DMS53 (cell line): ENCODE measurements around the gene GUCY1A1.
"Not testable (repeated sequence)": the region's sequence is repeated elsewhere in the genome, so short reads cannot be mapped to it uniquely, and the experiment has no call there.

ENCODE experiments used
- DNase-seq: peaks from one replicate; lab custom pipeline; 2025; lab: John Stamatoyannopoulos, UW

Gene GUCY1A1

DNA sequence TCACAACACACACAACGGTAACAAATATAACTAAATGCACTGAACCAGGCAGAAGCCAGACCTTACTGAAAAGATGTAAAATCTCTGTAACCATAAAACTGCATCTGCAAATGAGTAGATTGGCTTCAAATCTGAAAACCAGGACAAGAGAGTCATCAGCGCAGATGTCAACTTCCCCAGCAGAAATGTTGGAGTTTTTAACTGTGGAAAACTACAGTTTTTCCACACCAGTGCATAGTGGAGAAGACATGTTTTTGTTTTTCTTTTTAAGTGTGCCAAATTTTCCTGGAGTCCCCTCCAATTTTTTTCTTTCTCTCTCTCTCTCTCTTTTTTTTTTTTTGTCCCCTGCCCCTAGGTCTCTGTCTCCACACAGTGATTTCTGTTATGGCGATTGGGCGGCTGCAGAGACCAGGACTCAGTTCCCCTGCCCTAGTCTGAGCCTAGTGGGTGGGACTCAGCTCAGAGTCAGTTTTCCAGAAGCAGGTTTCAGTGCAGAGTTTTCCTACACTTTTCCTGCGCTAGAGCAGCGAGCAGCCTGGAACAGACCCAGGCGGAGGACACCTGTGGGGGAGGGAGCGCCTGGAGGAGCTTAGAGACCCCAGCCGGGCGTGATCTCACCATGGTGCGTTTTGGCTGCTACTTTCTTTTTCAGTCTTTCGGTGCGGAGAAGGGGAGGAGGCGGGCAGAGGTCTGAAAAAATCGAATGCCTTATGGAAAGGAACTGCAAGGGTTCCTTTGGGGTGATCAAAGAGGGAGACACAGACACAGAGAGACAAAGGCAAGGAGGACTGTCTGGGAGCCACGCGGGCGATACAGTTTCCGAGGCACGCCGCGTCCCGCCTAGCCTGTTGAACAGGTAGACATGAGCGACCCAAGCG, at the start of gene GUCY1A1:
GUCY1A1 (plus strand) TSS at position 505 of the 878 bp plus-strand sequence. CDS start 30,020 bp downstream, outside the sequence.
- DNase-seq = peak; percentile 61

- DNase-seq = no peak
Measured at GRCh38 chr4:155617296-155617695, 49.4 kb upstream of the GUCY1A1 start.

GRCh38 chr4:155618183-155618838, 48.3 kb upstream of the GUCY1A1 start:
- no peak for DNase-seq

DNA sequence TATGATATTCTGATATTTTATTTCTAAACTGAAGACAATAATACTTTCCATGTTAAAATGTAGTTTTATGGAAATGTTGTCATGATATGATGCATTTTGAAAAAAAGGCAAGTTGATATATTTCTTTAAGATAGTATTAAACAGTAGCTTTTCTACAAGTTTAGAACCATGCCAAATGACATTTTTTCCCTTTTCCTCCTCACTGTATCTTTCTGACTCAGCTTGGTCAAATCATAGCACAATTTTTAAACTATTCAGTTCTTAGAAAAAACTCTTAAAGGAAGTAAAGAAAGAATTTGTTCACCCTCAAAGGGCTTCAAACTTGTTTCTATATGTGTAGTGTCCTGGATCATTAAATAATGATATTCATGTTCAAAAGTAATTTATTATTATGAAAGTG, 46.0 kb upstream of the GUCY1A1 start:
- no peak for DNase-seq

DNA sequence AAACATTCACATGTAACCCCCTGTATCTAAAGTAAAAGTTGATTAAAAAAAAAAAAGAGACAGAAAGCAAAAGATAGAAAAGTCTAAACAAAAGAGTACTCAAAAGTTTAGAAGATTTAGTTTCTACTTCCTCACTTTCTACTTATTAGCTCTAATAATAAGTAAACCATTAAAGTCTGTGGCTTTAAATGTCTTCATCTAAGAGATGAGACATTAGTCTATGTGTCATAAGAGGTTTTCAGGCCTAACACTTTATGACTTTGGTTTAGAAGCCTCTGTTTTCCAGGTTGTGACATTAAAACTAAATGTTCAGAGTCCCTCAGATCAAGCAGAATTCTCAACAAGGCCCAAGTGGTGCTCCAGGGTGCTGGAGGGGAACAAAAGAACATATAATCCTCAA, 42.2 kb upstream of the GUCY1A1 start:
- DNase-seq = no peak

DNA sequence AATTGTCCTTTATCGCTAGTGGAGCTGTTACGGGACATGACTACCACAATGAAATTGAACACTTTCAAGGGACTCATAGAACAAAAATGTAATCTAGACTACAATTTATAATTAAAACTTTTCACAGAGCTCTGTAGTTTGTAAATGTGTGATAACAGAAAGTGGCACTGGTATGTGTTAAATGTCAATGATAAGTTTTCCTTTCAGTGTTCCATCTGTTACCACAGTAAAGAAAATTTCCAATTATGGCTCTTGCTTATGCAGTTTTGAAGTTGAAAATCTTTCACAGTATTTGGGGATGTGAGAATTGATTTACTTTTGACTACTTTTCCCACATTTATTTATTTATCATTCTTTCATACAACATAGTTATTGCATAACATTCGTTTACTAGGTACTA, 40.1 kb upstream of the GUCY1A1 start:
- no peak for DNase-seq

GRCh38 chr4:155629183-155629825, 37.3 kb upstream of the GUCY1A1 start:
- DNase-seq = no peak

GRCh38 chr4:155629956-155630355, 36.7 kb upstream of the GUCY1A1 start:
- DNase-seq = no peak

- DNase-seq = no peak
Measured at GRCh38 chr4:155632310-155632840, 34.3 kb upstream of the GUCY1A1 start.

DNA sequence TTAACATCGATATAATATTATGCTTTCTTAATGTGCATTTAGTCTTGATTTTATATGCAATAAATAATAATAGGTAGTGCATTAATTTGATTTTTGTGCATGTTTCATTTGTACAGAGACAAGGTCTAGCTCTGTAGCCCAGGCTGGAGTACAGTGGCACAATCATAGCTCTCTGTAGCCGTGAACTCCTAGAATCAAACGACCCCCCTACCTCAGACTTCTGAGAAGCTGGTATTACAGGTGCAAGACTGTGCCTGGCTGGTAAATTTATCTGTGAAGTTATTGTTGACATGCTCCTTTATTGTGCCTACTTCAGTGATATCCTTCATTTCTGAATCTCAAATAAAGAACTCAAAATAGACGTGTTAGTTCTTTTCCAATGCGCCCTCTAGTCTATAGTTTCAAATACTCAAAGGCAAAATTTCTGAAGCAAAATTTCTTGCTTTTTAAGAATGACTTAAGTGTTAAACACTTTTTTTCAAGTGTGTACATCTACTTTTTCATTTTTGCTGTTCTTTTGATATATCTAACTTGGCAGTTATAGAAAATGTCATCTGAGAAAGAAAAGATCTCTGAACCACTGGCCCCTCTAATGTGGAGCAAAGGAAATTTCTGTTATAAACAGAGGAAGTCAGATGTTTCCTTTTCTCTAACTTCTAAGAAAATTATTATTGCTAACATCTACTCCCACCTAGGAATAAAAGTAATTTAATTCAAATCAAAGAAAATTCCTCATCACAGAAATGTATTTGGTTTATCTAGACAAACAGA, 28.3 kb upstream of the GUCY1A1 start:
- DNase-seq = no peak

GRCh38 chr4:155639704-155640523, 26.7 kb upstream of the GUCY1A1 start:
- DNase-seq = no peak

DNA sequence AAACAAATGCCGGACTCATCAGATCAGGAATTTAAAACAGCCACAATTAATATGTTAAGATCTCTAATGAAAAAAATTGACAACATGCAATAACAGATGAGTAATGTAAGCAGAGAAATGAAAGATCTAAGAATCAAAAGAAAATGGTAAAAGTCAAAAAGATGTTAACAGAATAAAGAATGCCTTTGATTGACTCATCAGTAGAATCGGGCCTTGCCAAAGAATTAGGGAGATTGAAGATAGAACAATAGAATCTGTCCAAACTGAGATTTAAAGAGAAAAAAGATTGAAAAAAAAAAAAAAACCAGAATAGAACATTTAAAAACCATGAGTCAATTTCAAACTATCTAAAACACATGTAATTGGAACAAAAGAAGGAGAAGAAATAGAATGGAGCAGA, 25.9 kb upstream of the GUCY1A1 start:
- DNase-seq = no peak

DNA sequence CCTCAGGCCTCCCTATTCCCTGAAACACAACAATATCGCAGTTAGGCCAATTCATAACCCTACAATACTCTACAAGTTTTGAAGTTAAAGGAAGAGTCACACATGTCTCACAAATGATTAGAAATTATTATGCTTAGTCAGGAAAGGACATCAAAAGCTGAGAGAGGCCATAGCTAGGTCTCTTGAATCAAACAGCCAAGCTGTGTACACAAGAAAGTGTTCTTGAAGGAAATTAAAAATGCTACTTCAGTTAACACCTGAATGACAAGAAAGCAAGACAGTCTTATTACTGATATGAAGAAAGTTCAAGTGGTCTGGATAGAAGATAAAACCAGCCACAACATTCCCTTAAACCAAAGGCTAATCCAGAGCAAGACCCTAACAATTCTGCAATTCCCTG, 23.6 kb upstream of the GUCY1A1 start:
- DNase-seq = no peak

DNA sequence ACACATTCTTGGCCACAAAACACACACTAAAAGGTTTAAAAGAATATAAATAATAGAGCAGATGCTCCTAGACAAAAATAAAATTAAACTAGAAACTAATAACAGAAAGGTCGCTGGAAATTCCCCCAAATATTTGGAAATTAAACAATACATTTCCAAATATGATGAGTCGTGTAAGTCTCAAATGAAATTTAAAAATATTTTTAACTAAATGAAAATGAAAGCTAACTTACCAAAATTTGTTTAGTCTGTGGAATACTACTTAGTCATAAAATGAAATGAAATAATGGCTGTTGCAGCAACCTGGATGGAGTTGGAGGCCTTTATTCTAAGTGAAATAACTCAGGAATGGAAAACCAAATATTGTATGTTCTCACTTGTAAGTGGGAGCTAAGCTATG, 20.6 kb upstream of the GUCY1A1 start:
- DNase-seq = no peak

- not testable (repeated sequence) for DNase-seq
Measured at GRCh38 chr4:155650785-155651184, 15.9 kb upstream of the GUCY1A1 start.

- DNase-seq = no peak
Measured at GRCh38 chr4:155653052-155653451, 13.6 kb upstream of the GUCY1A1 start.

DNA sequence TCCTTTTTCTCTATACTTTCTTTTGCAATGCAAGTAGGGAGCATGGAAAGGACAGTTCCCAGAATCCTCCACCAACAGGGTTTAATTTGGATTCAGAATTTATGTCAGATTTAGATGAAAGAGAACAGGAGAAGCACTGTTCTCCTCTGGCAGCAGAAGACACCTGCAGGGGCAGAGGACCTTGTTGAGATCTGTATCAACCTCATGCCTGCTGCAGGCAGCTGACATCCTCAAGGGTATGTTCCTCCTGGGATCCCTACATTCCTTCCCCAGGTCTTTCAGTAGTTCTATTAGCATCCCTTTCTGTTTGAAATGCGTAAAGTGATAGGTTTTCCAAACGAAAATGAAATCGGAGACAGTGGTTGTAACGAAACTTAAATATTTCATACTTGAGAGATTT, 10.6 kb upstream of the GUCY1A1 start:
- no peak for DNase-seq

GRCh38 chr4:155657169-155657568, 9.5 kb upstream of the GUCY1A1 start:
- no peak for DNase-seq

DNA sequence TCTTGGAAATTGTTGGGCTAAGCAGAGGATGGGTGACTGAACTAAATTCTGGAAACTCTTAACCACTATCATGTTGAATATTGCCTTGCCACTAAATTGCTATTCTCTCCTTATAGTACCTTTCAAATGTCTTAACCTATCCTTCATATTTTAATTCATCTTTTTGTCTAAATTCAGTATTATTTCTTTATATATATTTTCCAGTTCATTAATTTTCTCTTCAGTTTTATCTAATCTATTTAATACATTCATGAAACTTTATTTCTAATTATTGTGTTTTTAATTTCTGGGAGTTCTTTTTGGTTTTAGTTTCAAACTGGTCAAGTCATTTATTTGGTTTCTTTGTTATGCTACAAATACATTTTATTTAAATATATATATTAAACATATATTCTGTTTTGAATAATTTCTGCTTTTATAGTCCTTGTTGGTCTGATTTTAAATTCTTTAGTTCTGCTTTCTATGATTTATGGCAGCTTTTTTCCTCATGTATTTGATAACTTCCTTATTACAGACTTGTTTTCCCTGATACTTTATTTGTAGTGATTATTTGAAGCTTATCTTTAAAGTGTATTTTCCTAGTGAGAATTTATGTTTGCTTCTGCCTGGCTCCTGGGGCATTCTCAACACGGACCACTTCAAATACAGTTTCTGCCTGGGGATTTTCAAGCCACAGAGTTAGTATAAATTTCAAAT, 8.5 kb upstream of the GUCY1A1 start:
- no peak for DNase-seq

DNA sequence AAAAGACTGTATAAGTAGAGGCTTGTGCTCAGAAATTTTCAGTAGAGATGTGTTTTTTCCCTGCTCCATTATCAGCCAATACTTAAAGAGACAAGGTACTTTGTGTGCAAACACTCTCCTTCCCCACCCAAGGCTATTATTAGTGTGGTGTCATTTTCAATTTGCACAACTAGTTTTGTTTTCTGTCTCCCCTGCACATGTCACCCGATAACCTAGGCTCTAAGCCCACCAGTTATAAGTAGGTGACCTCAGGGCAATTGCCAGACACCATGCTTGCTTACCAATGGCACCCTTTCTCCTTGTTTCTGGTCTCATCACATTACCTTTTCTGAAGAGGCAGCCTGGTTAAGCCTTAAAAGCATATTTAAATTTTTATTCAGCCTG, 8.0 kb upstream of the GUCY1A1 start:
- DNase-seq = no peak
